Activated CD4-positive, alpha-beta memory T cell treated with anti-CD3 and anti-CD28 coated beads for 36 hours (primary cell): ENCODE results near the gene CDCA4. TPM values are rescaled to one million over a fixed set of nuclear protein-coding genes. Genes with fewer than 3 reads are reported as not detected.
A peak's percentile ranks its signal among the peaks of the same experiment; 100 is the strongest.
"Not testable (repeated sequence)": the region's sequence is repeated elsewhere in the genome, so short reads cannot be mapped to it uniquely, and the experiment has no call there.

Experiments
- CTCF ChIA-PET: fragments of 350-600 bp; sonication (Branson Sonifier 250); formaldehyde crosslinking; loops from one replicate; lab custom pipeline; 2021; ENCODE audit warnings: antibody characterized with exemption, inconsistent platforms; lab: Charles Lee
- POLR2A ChIA-PET: fragments of 350-600 bp; sonication (Branson Sonifier 250); formaldehyde crosslinking; loops from one replicate; lab custom pipeline; 2021; ENCODE audit warnings: antibody characterized with exemption; lab: Charles Lee
- DNase-seq: peaks from one replicate; pipeline ENCODE4 v3.0.0-alpha.2; 2020
- H3K27ac Mint-ChIP-seq: one replicate; pipeline ENCODE4 v1.8.0; 2021; ENCODE audit warnings: mixed read lengths
- H3K27me3 Mint-ChIP-seq: one replicate; pipeline ENCODE4 v1.8.0; 2021; ENCODE audit warnings: mixed read lengths
- H3K36me3 Mint-ChIP-seq: one replicate; pipeline ENCODE4 v1.8.0; 2021; ENCODE audit warnings: mixed read lengths
- H3K4me1 Mint-ChIP-seq: one replicate; pipeline ENCODE4 v1.8.0; 2021; ENCODE audit warnings: low read depth, mixed read lengths
- H3K4me3 Mint-ChIP-seq: one replicate; pipeline ENCODE4 v1.8.0; 2021; ENCODE audit warnings: mild to moderate bottlenecking, mixed read lengths
- H3K9me3 Mint-ChIP-seq: one replicate; pipeline ENCODE4 v1.8.0; 2021; ENCODE audit warnings: mixed read lengths
- intact Hi-C: fragments of 100-400 bp; cut with micrococcal nuclease; formaldehyde crosslinking; loops from one replicate; pipeline ENCODE4 v1.15.1; 2023
- total RNA-seq, 2 experiments: library from RNA; stranded (reverse); gene quantifications; one replicate each; pipeline ENCODE4 v1.2.3, GENCODE V29; 2021

Gene CDCA4
- total RNA-seq, 2 experiments from 2014 or later: 63.4 to 69.1 TPM

- peak overlapping the region; percentile 86 for H3K27ac Mint-ChIP-seq
- no peak for DNase-seq
- intact Hi-C loops: loop anchor here (2.0 kb wide), 1 partner anchor 427 kb away; the partner anchor contains the start of gene TEDC1
- H3K4me3 Mint-ChIP-seq: peak overlapping the region; percentile 94
- H3K4me1 Mint-ChIP-seq: peaks cover 73% of the 10 kb centered on the region
- H3K27me3 Mint-ChIP-seq: no peaks in the 10 kb centered on the region
- peaks cover 21% of the 10 kb centered on the region for H3K36me3 Mint-ChIP-seq
- POLR2A ChIA-PET: interaction anchor here (1.4 to 2.2 kb wide), 2 partner anchors 11 to 30 kb away, joined by 3 to 8 read pairs; no protein-coding TSS in a partner anchor
- no peaks in the 10 kb centered on the region for H3K9me3 Mint-ChIP-seq
- CTCF ChIA-PET: interaction anchor here (0.7 to 12.1 kb wide), 4 partner anchors 25 to 417 kb away, joined by 3 to 179 read pairs (median 4); no protein-coding TSS in a partner anchor
These were observed 43.1 kb upstream of the CDCA4 start for GRCh38 chr14:105064001-105064400.

GRCh38 chr14:105063506-105063905 lies 42.6 kb upstream of the CDCA4 start:
- CTCF ChIA-PET: interaction anchor here (1.0 to 12.1 kb wide), 2 partner anchors 25 to 88 kb away, joined by 4 to 179 read pairs; no protein-coding TSS in a partner anchor
- H3K27me3 Mint-ChIP-seq, DNase-seq, H3K9me3 Mint-ChIP-seq, intact Hi-C loops: not testable (repeated sequence)
- Mint-ChIP-seq H3K27ac (peak overlapping the region; percentile 86), H3K4me1 (peaks cover 72% of the 10 kb centered on the region), H3K4me3 (peak overlapping the region; percentile 94), H3K36me3 (peaks cover 23% of the 10 kb centered on the region)
- POLR2A ChIA-PET: interaction anchor here (1.4 to 2.2 kb wide), 2 partner anchors 11 to 31 kb away, joined by 3 to 8 read pairs; no protein-coding TSS in a partner anchor

GRCh38 chr14:105063056-105063455 lies 42.2 kb upstream of the CDCA4 start:
- Mint-ChIP-seq H3K4me3 (peak overlapping the region; percentile 94), H3K27me3 (no peaks in the 10 kb centered on the region), H3K9me3 (no peaks in the 10 kb centered on the region), H3K4me1 (peaks cover 75% of the 10 kb centered on the region), H3K36me3 (peaks cover 26% of the 10 kb centered on the region), H3K27ac (peak overlapping the region; percentile 89)
- ChIA-PET CTCF (interaction anchor here (12.1 kb wide), 1 partner anchor 26 kb away, joined by 179 read pairs; no protein-coding TSS in a partner anchor), POLR2A (interaction anchor here (1.4 kb wide), 1 partner anchor 31 kb away, joined by 3 read pairs; no protein-coding TSS in a partner anchor)
- intact Hi-C loops: no loop called here
- no peak for DNase-seq

DNA sequence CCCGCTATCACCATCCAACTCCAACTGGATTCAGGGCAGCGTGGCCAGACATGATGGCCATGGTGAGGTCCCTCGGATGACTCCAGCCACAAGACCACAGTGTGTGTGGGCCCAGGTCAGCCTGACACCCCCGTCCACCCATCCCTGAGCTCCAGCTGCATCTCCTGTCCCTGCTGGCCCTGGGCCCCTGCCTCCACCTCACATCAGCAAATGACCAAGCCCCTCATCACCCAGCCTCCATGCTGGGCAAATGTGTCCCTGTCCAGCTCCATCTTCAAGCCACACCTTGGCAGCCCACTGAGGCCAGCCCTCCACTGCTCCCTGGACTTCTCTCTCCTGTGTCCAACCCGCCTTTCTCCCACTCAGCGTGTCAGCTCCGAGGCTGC lies 41.2 kb upstream of the CDCA4 start:
- Mint-ChIP-seq H3K36me3 (peaks cover 28% of the 10 kb centered on the region), H3K27ac (peak overlapping the region; percentile 89)

DNA sequence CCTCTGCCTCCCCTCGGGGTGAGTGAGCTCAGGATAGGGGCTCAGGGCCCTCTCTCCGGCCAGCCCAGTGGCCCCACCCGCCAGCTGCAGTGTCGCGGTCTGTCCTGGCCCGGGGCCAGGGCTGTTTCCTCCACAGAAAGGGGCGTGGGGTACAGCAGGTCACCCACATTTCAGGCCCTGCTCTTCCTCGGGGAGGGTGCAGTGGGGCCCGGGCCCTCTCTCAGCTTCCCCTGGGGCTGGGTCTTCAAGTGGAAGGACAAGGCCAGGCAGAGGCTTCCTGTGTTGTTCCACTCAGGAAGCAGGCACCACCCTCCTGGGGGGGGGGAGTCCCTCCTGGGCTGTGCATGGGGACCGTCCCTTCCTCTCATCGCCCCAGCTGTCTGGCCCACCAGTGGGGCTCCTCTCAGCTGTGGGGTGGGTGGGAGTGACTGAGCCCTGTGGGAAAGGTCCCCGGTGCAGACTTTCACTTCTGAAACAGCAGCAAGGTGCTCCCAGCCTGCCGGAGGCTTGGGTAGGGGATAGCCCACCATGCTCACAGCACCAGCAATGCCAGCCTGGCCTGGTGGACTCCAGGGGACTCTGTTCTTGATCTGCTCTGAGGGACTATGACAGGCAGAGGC lies 40.7 kb upstream of the CDCA4 start:
- CTCF ChIA-PET: interaction anchor here (1.3 to 12.1 kb wide), 4 partner anchors 9 to 33 kb away, joined by 4 to 179 read pairs (median 7); no protein-coding TSS in a partner anchor
- POLR2A ChIA-PET: interaction anchor here (1.1 to 3.1 kb wide), 5 partner anchors 9 to 42 kb away, joined by 3 to 10 read pairs (median 4); partner anchors contain the start of gene CDCA4
- intact Hi-C loops: no loop called here
- peak overlapping the region; percentile 94 for H3K4me3 Mint-ChIP-seq
- H3K4me1 Mint-ChIP-seq: peaks cover 61% of the 10 kb centered on the region
- H3K27ac Mint-ChIP-seq: peak overlapping the region; percentile 89
- H3K27me3 Mint-ChIP-seq: no peaks in the 10 kb centered on the region
- peaks cover 33% of the 10 kb centered on the region for H3K36me3 Mint-ChIP-seq
- DNase-seq: peak; percentile 84
- H3K9me3 Mint-ChIP-seq: no peaks in the 10 kb centered on the region

More for the DNA sequence above, 41.2 kb upstream of the CDCA4 start:
- no peaks in the 10 kb centered on the region for H3K27me3 Mint-ChIP-seq
- ChIA-PET POLR2A (interaction anchor here (1.1 to 3.1 kb wide), 4 partner anchors 8 to 42 kb away, joined by 3 to 10 read pairs (median 4); partner anchors contain the start of gene CDCA4), CTCF (interaction anchor here (1.3 to 12.1 kb wide), 2 partner anchors 16 to 27 kb away, joined by 6 to 179 read pairs; no protein-coding TSS in a partner anchor)
- DNase-seq: no peak
- H3K9me3 Mint-ChIP-seq: no peaks in the 10 kb centered on the region
- H3K4me3 Mint-ChIP-seq: peak overlapping the region; percentile 94
- H3K4me1 Mint-ChIP-seq: peaks cover 66% of the 10 kb centered on the region
- intact Hi-C loops: no loop called here

DNA sequence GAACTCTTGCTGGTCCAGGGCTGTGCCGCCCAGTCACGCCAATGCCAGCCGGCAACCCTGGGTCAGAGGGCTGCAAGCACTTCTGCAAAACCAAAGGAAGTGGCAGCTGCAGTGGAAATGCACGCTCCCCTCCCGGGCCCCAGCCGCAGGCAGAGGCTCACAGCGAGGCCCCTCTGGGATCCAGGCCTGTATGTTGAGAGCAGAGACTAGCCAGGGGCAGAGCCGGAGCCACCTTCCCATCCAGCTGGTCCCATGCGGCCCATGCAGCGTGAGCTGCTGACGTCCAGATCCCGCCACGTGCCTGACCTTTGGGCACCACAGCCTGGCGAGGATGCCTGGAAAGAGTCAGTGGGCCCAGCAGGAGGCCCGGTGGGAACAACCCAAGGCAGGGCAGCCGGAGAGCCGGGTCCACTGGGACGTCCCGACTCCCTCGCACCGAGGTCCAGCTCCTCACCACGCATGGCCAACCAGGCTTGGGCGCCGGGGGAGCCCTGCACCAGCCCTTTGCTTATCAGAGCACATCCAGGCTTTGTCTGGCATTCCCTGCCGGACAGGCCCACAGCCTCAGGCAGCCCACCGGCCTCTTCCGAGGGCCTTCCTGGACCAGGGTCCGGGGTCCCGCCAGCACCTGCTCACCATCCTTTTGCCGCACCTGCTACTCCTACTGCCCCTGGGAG lies 40.0 kb upstream of the CDCA4 start:
- ChIA-PET CTCF (interaction anchor here (1.2 to 12.1 kb wide), 4 partner anchors 10 to 85 kb away, joined by 3 to 179 read pairs (median 6); no protein-coding TSS in a partner anchor), POLR2A (interaction anchor here (1.1 to 3.1 kb wide), 5 partner anchors 10 to 41 kb away, joined by 3 to 10 read pairs (median 5); partner anchors contain the start of gene CDCA4)
- Mint-ChIP-seq H3K4me1 (peaks cover 55% of the 10 kb centered on the region), H3K4me3 (peak overlapping the region; percentile 94), H3K9me3 (no peaks in the 10 kb centered on the region), H3K27ac (peak overlapping the region; percentile 89), H3K36me3 (peaks cover 38% of the 10 kb centered on the region), H3K27me3 (no peaks in the 10 kb centered on the region)
- DNase-seq: peak; percentile 71
- intact Hi-C loops: no loop called here

DNA sequence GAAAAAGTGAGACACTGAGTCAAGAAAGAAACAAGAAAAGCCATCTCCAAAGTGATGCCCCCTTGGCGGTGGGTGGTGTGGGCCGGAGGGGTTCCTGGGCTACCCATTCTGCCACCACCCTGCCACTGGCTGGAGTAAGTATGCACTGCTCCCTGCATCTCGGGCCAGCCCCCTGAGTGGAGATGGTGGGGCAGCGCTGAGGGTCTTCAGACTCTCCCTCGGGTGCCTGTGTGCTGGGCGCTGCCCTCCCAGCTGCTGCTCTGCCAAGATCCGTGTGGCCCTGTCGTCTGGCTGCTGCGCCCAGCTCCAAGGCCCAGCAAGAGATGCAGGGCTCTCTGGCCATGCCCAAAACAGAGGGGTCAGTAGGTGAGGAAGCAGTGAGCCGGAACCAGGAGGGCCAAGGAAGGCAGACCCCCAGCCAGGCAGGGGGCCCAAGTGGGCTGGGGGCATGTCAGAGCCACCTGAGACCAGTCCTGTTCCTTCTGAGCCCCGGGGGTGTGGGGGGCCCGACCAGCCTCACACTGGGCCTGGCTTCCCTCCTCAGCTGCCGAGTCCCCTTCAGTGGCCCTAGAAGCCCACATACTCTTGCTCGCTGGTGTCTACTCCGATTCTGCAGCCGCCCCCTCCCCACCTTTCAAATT lies 39.2 kb upstream of the CDCA4 start:
- intact Hi-C loops: loop anchor here (1.0 kb wide), 3 partner anchors 10 to 39 kb away; partner anchors contain the start of gene CDCA4
- H3K27me3 Mint-ChIP-seq: no peaks in the 10 kb centered on the region
- DNase-seq: peak; percentile 62
- H3K36me3 Mint-ChIP-seq: peaks cover 45% of the 10 kb centered on the region
- H3K9me3 Mint-ChIP-seq: no peaks in the 10 kb centered on the region
- peak overlapping the region; percentile 89 for H3K27ac Mint-ChIP-seq
- peaks cover 50% of the 10 kb centered on the region for H3K4me1 Mint-ChIP-seq
- POLR2A ChIA-PET: interaction anchor here (0.7 to 3.1 kb wide), 7 partner anchors 10 to 39 kb away, joined by 3 to 10 read pairs (median 5); partner anchors contain the start of gene CDCA4
- H3K4me3 Mint-ChIP-seq: peak overlapping the region; percentile 94
- CTCF ChIA-PET: interaction anchor here (1.1 to 12.1 kb wide), 7 partner anchors 11 to 84 kb away, joined by 3 to 179 read pairs (median 5); no protein-coding TSS in a partner anchor

DNA sequence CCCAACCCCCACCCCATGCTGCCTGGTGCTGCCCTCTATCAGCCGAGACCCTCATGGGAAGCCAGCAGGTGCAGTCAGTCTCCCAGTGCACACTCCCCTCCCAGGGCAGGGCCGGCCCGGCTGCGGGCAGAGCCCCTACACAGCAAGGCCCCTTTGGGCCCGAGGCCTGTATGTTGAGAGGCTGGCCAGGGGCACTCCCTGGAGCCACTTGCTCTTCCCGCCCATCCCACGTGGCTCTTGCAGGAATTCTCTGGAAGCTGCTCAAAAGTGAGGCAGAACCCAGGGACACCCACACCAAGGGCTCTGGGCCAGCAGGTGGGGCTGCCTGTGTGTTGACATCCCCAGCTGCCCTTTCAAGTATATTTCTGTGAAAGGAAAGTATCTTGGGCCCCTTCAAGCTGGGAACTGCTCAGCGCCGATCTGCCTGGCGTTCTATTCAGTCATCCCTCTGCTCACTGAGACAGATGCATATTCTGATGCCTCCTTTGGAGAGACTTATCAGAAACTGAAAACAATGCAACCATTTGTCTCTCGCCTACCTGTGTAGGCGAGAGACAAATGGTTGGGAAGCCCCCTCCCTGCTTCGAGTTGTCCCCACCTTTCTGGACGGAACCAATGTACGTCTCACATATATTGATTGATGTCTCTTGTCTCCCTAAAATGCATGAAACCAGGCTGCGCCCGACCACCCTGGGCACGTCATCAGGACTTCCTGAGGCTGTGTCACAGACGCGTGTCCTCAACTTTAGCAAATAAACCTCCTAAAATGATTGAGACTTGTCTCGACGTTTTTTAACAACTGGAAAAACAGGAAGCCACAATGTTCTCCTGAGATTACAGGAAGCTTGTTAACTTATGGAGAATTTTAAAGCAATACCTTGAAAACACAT lies 38.4 kb upstream of the CDCA4 start:
- peaks cover 42% of the 10 kb centered on the region for H3K36me3 Mint-ChIP-seq
- peak; percentile 81 for DNase-seq
- H3K4me3 Mint-ChIP-seq: peak overlapping the region; percentile 94
- peaks cover 46% of the 10 kb centered on the region for H3K4me1 Mint-ChIP-seq
- no peaks in the 10 kb centered on the region for H3K9me3 Mint-ChIP-seq
- H3K27me3 Mint-ChIP-seq: no peaks in the 10 kb centered on the region
- ChIA-PET POLR2A (interaction anchor here (0.7 to 3.1 kb wide), 7 partner anchors 11 to 40 kb away, joined by 3 to 10 read pairs (median 5); no protein-coding TSS in a partner anchor), CTCF (interaction anchor here (0.6 to 12.1 kb wide), 8 partner anchors 11 to 1143 kb away, joined by 3 to 179 read pairs (median 5); no protein-coding TSS in a partner anchor)
- peak overlapping the region; percentile 89 for H3K27ac Mint-ChIP-seq
- intact Hi-C loops: loop anchor here (1.0 kb wide), 3 partner anchors 11 to 38 kb away; partner anchors contain the start of gene CDCA4

- intact Hi-C loops: loop anchor here (1.0 kb wide), 3 partner anchors 12 to 37 kb away; partner anchors contain the start of gene CDCA4
- H3K27me3 Mint-ChIP-seq: no peaks in the 10 kb centered on the region
- no peak for DNase-seq
- CTCF ChIA-PET: interaction anchor here (1.0 to 12.1 kb wide), 4 partner anchors 13 to 37 kb away, joined by 3 to 179 read pairs (median 16); no protein-coding TSS in a partner anchor
- H3K4me3 Mint-ChIP-seq: no peak overlapping the region
- POLR2A ChIA-PET: interaction anchor here (0.9 to 1.8 kb wide), 5 partner anchors 11 to 40 kb away, joined by 3 to 7 read pairs (median 4); no protein-coding TSS in a partner anchor
- H3K4me1 Mint-ChIP-seq: peaks cover 42% of the 10 kb centered on the region
- H3K36me3 Mint-ChIP-seq: peaks cover 44% of the 10 kb centered on the region
- H3K9me3 Mint-ChIP-seq: no peaks in the 10 kb centered on the region
- peak overlapping the region; percentile 89 for H3K27ac Mint-ChIP-seq
These were observed 37.7 kb upstream of the CDCA4 start for GRCh38 chr14:105058521-105059034.
